GM19025 (cell line): ENCODE measurements around the gene CDHR3.

Experiments used
- ATAC-seq: cut with Tn5 transposase; IDR thresholded peaks from one replicate; pipeline ENCODE4 v1.9.1; 2021; ENCODE audit warnings: mild to moderate bottlenecking, low read depth, moderate library complexity; ENCODE audit not compliant: unreplicated experiment

Gene CDHR3

GRCh38 chr7:106075937-106076336, 112.9 kb downstream of the CDHR3 start:
- no peak for ATAC-seq

GRCh38 chr7:106076537-106076936, 113.5 kb downstream of the CDHR3 start:
- ATAC-seq, result no peak

- no peak for ATAC-seq
These were observed 117.4 kb downstream of the CDHR3 start for GRCh38 chr7:106080300-106080987.

- no peak for ATAC-seq
These were observed 119.2 kb downstream of the CDHR3 start for GRCh38 chr7:106082087-106082854.
